H9 (cell line): Measurements from ENCODE around the gene ARHGEF2. TPM values are rescaled to one million over a fixed set of nuclear protein-coding genes. Genes with fewer than 3 reads are reported as not detected.

Experiments
- DNase-seq: peaks from one replicate; pipeline ENCODE4 v3.0.0-alpha.2; 2017
- H2AFZ ChIP-seq: one replicate; pipeline ENCODE4 v1.6.1; 2013; ENCODE audit warnings: mild to moderate bottlenecking, low read length, control low read depth, moderate library complexity
- H2AK5ac ChIP-seq: 2 replicates; pipeline ENCODE4 v1.6.1; 2013; ENCODE audit warnings: low read length, control low read depth, mixed read lengths; ENCODE audit not compliant: insufficient read length
- H2BK120ac ChIP-seq: one replicate; pipeline ENCODE4 v1.6.1; 2013; ENCODE audit warnings: low read depth, mild to moderate bottlenecking, low read length, control low read depth, inconsistent platforms; ENCODE audit not compliant: poor library complexity, severe bottlenecking
- H2BK12ac ChIP-seq: 2 replicates; pipeline ENCODE4 v1.6.1; 2013; ENCODE audit warnings: low read length, control low read depth, mixed read lengths, low read depth; ENCODE audit not compliant: insufficient read length
- H2BK15ac ChIP-seq: 2 replicates; pipeline ENCODE4 v1.6.1; 2013; ENCODE audit warnings: low read depth, low read length, control low read depth
- H2BK20ac ChIP-seq: one replicate; pipeline ENCODE4 v1.6.1; 2013; ENCODE audit warnings: low read depth, mild to moderate bottlenecking, low read length, control low read depth, inconsistent platforms; ENCODE audit not compliant: poor library complexity, severe bottlenecking
- H2BK5ac ChIP-seq: 2 replicates; pipeline ENCODE4 v1.6.1; 2013; ENCODE audit warnings: low read length, control low read depth, mixed read lengths; ENCODE audit not compliant: insufficient read length
- H3K14ac ChIP-seq: 2 replicates; pipeline ENCODE4 v1.6.1; 2013; ENCODE audit warnings: low read length, control low read depth; ENCODE audit not compliant: insufficient read depth
- H3K18ac ChIP-seq: 2 replicates; pipeline ENCODE4 v1.6.1; 2013; ENCODE audit warnings: low read depth, mild to moderate bottlenecking, mixed read lengths, low read length, control low read depth; ENCODE audit not compliant: insufficient read length
- H3K23ac ChIP-seq: 2 replicates; pipeline ENCODE4 v1.6.1; 2013; ENCODE audit warnings: low read length, control low read depth, mixed read lengths, low read depth; ENCODE audit not compliant: insufficient read length
- H3K23me2 ChIP-seq: 2 replicates; pipeline ENCODE4 v1.6.1; 2013; ENCODE audit warnings: low read depth, mild to moderate bottlenecking, mixed read lengths, low read length, control low read depth; ENCODE audit not compliant: insufficient read length, poor library complexity, severe bottlenecking
- H3K27ac ChIP-seq: 2 replicates; pipeline ENCODE4 v1.5.1; 2013; ENCODE audit warnings: low read length, control low read depth, mixed read lengths, low read depth; ENCODE audit not compliant: insufficient read length
- H3K27me3 ChIP-seq: 2 replicates; pipeline ENCODE4 v1.6.1; 2013; ENCODE audit warnings: low read length, control low read depth, inconsistent platforms; ENCODE audit not compliant: insufficient read depth
- H3K4ac ChIP-seq: 2 replicates; pipeline ENCODE4 v1.6.1; 2013; ENCODE audit warnings: low read depth, mild to moderate bottlenecking, control low read depth, inconsistent platforms, low read length, moderate library complexity
- H3K4me1 ChIP-seq: 2 replicates; pipeline ENCODE4 v1.6.1; 2013; ENCODE audit warnings: low read length, control low read depth, inconsistent platforms; ENCODE audit not compliant: insufficient read depth
- H3K4me2 ChIP-seq: 2 replicates; pipeline ENCODE4 v1.6.1; 2013; ENCODE audit warnings: low read length, control low read depth, mixed read lengths; ENCODE audit not compliant: insufficient read length, insufficient read depth
- H3K56ac ChIP-seq: 2 replicates; pipeline ENCODE4 v1.6.1; 2013; ENCODE audit warnings: low read depth, mild to moderate bottlenecking, mixed read lengths, low read length, control low read depth; ENCODE audit not compliant: insufficient read length
- H3K79me1 ChIP-seq: 2 replicates; pipeline ENCODE4 v1.6.1; 2013; ENCODE audit warnings: low read depth, mild to moderate bottlenecking, moderate library complexity, low read length, control low read depth, inconsistent platforms; ENCODE audit not compliant: insufficient read depth, poor library complexity, severe bottlenecking
- H3K79me2 ChIP-seq: 2 replicates; pipeline ENCODE4 v1.6.1; 2013; ENCODE audit warnings: low read length, control low read depth, inconsistent platforms; ENCODE audit not compliant: insufficient read depth
- H3K9ac ChIP-seq: 2 replicates; pipeline ENCODE4 v1.6.1; 2013; ENCODE audit warnings: low read length, control low read depth, mixed read lengths; ENCODE audit not compliant: insufficient read length; ENCODE audit errors: extremely low read depth
- H3K9me3 ChIP-seq: one replicate; pipeline ENCODE4 v1.6.1; 2013; ENCODE audit warnings: low read depth, low read length, inconsistent platforms; ENCODE audit not compliant: control insufficient read depth
- H3T11ph ChIP-seq: one replicate; pipeline ENCODE4 v1.6.1; 2013; ENCODE audit warnings: mild to moderate bottlenecking, low read length, control low read depth, inconsistent platforms
- H4K20me1 ChIP-seq: one replicate; pipeline ENCODE4 v1.6.1; 2013; ENCODE audit not compliant: control insufficient read depth, insufficient read length, insufficient read depth
- H4K5ac ChIP-seq: 2 replicates; pipeline ENCODE4 v1.6.1; 2013; ENCODE audit warnings: low read depth, mild to moderate bottlenecking, mixed read lengths, low read length, control low read depth; ENCODE audit not compliant: insufficient read length
- H4K8ac ChIP-seq: replicated peaks from 2 replicates; pipeline ENCODE4 v1.6.1; 2013; ENCODE audit warnings: low read length, control low read depth, mixed read lengths, low read depth; ENCODE audit not compliant: insufficient read length
- H4K91ac ChIP-seq: 2 replicates; pipeline ENCODE4 v1.6.1; 2013; ENCODE audit warnings: low read depth, mild to moderate bottlenecking, moderate library complexity, mixed read lengths, low read length, control low read depth; ENCODE audit not compliant: insufficient read length
- H3K27ac Mint-ChIP-seq, 3 experiments: 2 replicates in 2 of 3; 3 replicates in 1 of 3; pipeline ENCODE4 v1.8.0; 2020 to 2021; ENCODE audit warnings: mixed read lengths in 3 of 3, mild to moderate bottlenecking in 1 of 3, moderate library complexity in 1 of 3
- H3K27me3 Mint-ChIP-seq: 2 replicates; pipeline ENCODE4 v1.8.0; 2021; ENCODE audit warnings: low read depth, mild to moderate bottlenecking, moderate library complexity, mixed read lengths
- H3K36me3 Mint-ChIP-seq, 3 experiments: 2 replicates in 2 of 3; 3 replicates in 1 of 3; pipeline ENCODE4 v1.8.0; 2020 to 2021; ENCODE audit warnings: low read depth in 3 of 3, mixed read lengths in 3 of 3; ENCODE audit not compliant: insufficient read depth in 1 of 3
- H3K4me1 Mint-ChIP-seq, 2 experiments: 2 replicates each; pipeline ENCODE4 v1.8.0; 2020; ENCODE audit warnings: mixed read lengths in 2 of 2
- H3K4me3 Mint-ChIP-seq, 2 experiments: 2 replicates in 1 of 2; 3 replicates in 1 of 2; pipeline ENCODE4 v1.8.0; 2020 to 2021; ENCODE audit warnings: mild to moderate bottlenecking in 2 of 2, mixed read lengths in 2 of 2, moderate library complexity in 1 of 2
- H3K9me3 Mint-ChIP-seq, 2 experiments: 2 replicates in 1 of 2; 3 replicates in 1 of 2; pipeline ENCODE4 v1.8.0; 2020; ENCODE audit warnings: mild to moderate bottlenecking in 2 of 2, mixed read lengths in 2 of 2, moderate library complexity in 1 of 2
- CTCF ChIP-seq: fragments of 200-600 bp; sonication (generic); conservative IDR thresholded peaks from 3 replicates; pipeline ENCODE4 v1.8.0; 2021; ENCODE audit warnings: antibody characterized with exemption, mild to moderate bottlenecking
- WGBS: extraction: QIAGEN DNeasy Blood & Tissue Kit; methylation state at CpG from one replicate; pipeline ENCODE4 v1.1.7; 2013; ENCODE audit warnings: missing lambda C conversion rate, low lambda C conversion rate, mixed read lengths; ENCODE audit not compliant: insufficient read length; ENCODE audit errors: extremely low coverage; 5-methylcytosine and 5-hydroxymethylcytosine counted together
- total RNA-seq: library from RNA; stranded (reverse); gene quantifications from 2 replicates; pipeline ENCODE4 v1.2.1, GENCODE V29; 2021

The ARHGEF2 gene
- total RNA-seq, 1 experiment from 2014 or later = 111 TPM

- no peak overlapping the region for H4K91ac ChIP-seq
- H4K5ac ChIP-seq = no peak overlapping the region
- H3K27me3 Mint-ChIP-seq = no peaks in the 10 kb centered on the region
- no CpG with 5 or more reads among the region's 11 CpGs for WGBS
- no peak overlapping the region for H2BK5ac ChIP-seq
- peak; percentile 44 for DNase-seq
- no peak overlapping the region for H3K14ac ChIP-seq
- H3K79me1 ChIP-seq = no peaks in the 10 kb centered on the region
- no peak overlapping the region for H3K56ac ChIP-seq
- H3K9me3 Mint-ChIP-seq = no peaks in the 10 kb centered on the region
- no peak overlapping the region for H4K8ac ChIP-seq
- no peak overlapping the region for H2BK15ac ChIP-seq
- TF ChIP-seq CTCF = peak; percentile 29; the same call in 1 of the 3 replicates
- no peaks in the 10 kb centered on the region for H3K4me1 ChIP-seq
- H3K4me1 Mint-ChIP-seq = peaks cover 17% of the 10 kb centered on the region in 2 experiments
- H3K23me2 ChIP-seq = peaks cover 6% of the 10 kb centered on the region
- no peaks in the 10 kb centered on the region for H4K20me1 ChIP-seq
- no peak overlapping the region for H3K27ac ChIP-seq
- peak overlapping the region; percentile 17 for H3K9ac ChIP-seq
- H3K79me2 ChIP-seq = no peaks in the 10 kb centered on the region
- H3T11ph ChIP-seq = no peak overlapping the region
- no peak overlapping the region for H3K18ac ChIP-seq
- H2AK5ac ChIP-seq = no peak overlapping the region
- no peaks in the 10 kb centered on the region for H3K9me3 ChIP-seq
- H3K4me2 ChIP-seq = peak overlapping the region; percentile 56
- H3K27ac Mint-ChIP-seq = peak overlapping the region; percentile 96 to 98 (median 96)
- H3K4me3 Mint-ChIP-seq = peak overlapping the region; percentile 96 to 97
- no peak overlapping the region for H2BK20ac ChIP-seq
- H2BK120ac ChIP-seq = no peak overlapping the region
- no peak overlapping the region for H3K4ac ChIP-seq
- no peak overlapping the region for H2AFZ ChIP-seq
- H3K23ac ChIP-seq = no peak overlapping the region
- H2BK12ac ChIP-seq = no peak overlapping the region
- peaks cover 17 to 72% (median 63%) of the 10 kb centered on the region in 3 experiments; a peak in 6 of 7 replicates for H3K36me3 Mint-ChIP-seq
- no peaks in the 10 kb centered on the region; the same call in 1 of the 2 replicates for H3K27me3 ChIP-seq
Observed at GRCh38 chr1:155910621-155911121, 67.7 kb downstream of the ARHGEF2 start.
